ENCODE data around the gene MRPL9. TPM values are rescaled to one million over a fixed set of nuclear protein-coding genes. Genes with fewer than 3 reads are reported as not detected.

Gene MRPL9
- total and polyA plus RNA-seq, 2 experiments from 2014 or later: 89.0 to 126 TPM

- DNase-seq (ENCODE audit: low spot score): peak; percentile 72
- Histone ChIP-seq H4K20me1 (replicated peaks; ENCODE audit: insufficient read depth) (no peaks in the 10 kb centered on the region), H3K27ac (ENCODE audit: low read depth) (no peak overlapping the region), H3K4me1 (ENCODE audit: insufficient read depth) (peaks cover 24% of the 10 kb centered on the region), H3K36me3 (ENCODE audit: insufficient read depth) (no peaks in the 10 kb centered on the region), H3K9me2 (ENCODE audit: insufficient read depth) (no peaks in the 10 kb centered on the region), H3K4me2 (peak overlapping the region; percentile 67), H3F3A (replicated peaks; ENCODE audit: low read depth) (0 out of 2 replicates have a peak, but pooled peaks cover 3% of the 10 kb centered on the region), H3K4me3 (peak overlapping the region; percentile 45), H2AFZ (peak overlapping the region; percentile 91), H3K27me3 (ENCODE audit: insufficient read depth) (peaks cover 3% of the 10 kb centered on the region), H3K79me2 (replicated peaks; ENCODE audit: insufficient read depth) (no peaks in the 10 kb centered on the region)
- Mint-ChIP-seq H3K9me3 (no peaks in the 10 kb centered on the region), H3K27me3 (ENCODE audit: insufficient read depth, low read depth, poor library complexity) (peaks cover 12% of the 10 kb centered on the region), H3K36me3 (ENCODE audit: low read depth) (no peaks in the 10 kb centered on the region), H3K4me1 (peaks cover 37% of the 10 kb centered on the region), H3K27ac (no peak overlapping the region), H3K4me3 (peak overlapping the region; percentile 41)
- ATAC-seq: peak; percentile 80
- TF ChIP-seq ZNF114 (CRISPR knock-in tag; IDR thresholded peaks at IDR 0.05) (no peak), ZNF331 (CRISPR knock-in tag; IDR thresholded peaks at IDR 0.05; ENCODE audit: low read depth) (no peak), REST (IDR thresholded peaks at IDR 0.05; ENCODE audit: unreplicated experiment) (no peak), EZH2 (IDR thresholded peaks at IDR 0.05; ENCODE audit: low read depth, unreplicated experiment) (no peak), POLR2AphosphoS5 (IDR thresholded peaks at IDR 0.05; ENCODE audit: low read depth) (no peak), STAT1 (IDR thresholded peaks at IDR 0.05; ENCODE audit: unreplicated experiment) (no peak), JUNB (IDR thresholded peaks at IDR 0.05; ENCODE audit: unreplicated experiment) (no peak), EZH2phosphoT487 (IDR thresholded peaks at IDR 0.05; ENCODE audit: unreplicated experiment) (no peak), NANOG (IDR thresholded peaks at IDR 0.05; ENCODE audit: borderline replicate concordance) (no peak), CREB1 (CRISPR knock-in tag; IDR thresholded peaks at IDR 0.05; ENCODE audit: low read depth) (no peak)
- TF ChIP-seq, protein P1, sequence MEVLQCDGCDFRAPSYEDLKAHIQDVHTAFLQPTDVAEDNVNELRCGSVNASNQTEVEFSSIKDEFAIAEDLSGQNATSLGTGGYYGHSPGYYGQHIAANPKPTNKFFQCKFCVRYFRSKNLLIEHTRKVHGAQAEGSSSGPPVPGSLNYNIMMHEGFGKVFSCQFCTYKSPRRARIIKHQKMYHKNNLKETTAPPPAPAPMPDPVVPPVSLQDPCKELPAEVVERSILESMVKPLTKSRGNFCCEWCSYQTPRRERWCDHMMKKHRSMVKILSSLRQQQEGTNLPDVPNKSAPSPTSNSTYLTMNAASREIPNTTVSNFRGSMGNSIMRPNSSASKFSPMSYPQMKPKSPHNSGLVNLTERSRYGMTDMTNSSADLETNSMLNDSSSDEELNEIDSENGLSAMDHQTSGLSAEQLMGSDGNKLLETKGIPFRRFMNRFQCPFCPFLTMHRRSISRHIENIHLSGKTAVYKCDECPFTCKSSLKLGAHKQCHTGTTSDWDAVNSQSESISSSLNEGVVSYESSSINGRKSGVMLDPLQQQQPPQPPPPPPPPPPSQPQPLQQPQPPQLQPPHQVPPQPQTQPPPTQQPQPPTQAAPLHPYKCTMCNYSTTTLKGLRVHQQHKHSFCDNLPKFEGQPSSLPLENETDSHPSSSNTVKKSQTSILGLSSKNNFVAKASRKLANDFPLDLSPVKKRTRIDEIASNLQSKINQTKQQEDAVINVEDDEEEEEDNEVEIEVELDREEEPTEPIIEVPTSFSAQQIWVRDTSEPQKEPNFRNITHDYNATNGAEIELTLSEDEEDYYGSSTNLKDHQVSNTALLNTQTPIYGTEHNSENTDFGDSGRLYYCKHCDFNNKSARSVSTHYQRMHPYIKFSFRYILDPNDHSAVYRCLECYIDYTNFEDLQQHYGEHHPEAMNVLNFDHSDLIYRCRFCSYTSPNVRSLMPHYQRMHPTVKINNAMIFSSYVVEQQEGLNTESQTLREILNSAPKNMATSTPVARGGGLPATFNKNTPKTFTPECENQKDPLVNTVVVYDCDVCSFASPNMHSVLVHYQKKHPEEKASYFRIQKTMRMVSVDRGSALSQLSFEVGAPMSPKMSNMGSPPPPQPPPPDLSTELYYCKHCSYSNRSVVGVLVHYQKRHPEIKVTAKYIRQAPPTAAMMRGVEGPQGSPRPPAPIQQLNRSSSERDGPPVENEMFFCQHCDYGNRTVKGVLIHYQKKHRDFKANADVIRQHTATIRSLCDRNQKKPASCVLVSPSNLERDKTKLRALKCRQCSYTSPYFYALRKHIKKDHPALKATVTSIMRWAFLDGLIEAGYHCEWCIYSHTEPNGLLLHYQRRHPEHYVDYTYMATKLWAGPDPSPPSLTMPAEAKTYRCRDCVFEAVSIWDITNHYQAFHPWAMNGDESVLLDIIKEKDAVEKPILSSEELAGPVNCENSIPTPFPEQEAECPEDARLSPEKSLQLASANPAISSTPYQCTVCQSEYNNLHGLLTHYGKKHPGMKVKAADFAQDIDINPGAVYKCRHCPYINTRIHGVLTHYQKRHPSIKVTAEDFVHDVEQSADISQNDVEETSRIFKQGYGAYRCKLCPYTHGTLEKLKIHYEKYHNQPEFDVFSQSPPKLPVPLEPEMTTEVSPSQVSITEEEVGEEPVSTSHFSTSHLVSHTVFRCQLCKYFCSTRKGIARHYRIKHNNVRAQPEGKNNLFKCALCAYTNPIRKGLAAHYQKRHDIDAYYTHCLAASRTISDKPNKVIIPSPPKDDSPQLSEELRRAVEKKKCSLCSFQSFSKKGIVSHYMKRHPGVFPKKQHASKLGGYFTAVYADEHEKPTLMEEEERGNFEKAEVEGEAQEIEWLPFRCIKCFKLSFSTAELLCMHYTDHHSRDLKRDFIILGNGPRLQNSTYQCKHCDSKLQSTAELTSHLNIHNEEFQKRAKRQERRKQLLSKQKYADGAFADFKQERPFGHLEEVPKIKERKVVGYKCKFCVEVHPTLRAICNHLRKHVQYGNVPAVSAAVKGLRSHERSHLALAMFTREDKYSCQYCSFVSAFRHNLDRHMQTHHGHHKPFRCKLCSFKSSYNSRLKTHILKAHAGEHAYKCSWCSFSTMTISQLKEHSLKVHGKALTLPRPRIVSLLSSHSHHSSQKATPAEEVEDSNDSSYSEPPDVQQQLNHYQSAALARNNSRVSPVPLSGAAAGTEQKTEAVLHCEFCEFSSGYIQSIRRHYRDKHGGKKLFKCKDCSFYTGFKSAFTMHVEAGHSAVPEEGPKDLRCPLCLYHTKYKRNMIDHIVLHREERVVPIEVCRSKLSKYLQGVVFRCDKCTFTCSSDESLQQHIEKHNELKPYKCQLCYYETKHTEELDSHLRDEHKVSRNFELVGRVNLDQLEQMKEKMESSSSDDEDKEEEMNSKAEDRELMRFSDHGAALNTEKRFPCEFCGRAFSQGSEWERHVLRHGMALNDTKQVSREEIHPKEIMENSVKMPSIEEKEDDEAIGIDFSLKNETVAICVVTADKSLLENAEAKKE (CRISPR knock-in tag; IDR thresholded peaks at IDR 0.05): no peak
- TF ChIP-seq, protein P2, sequence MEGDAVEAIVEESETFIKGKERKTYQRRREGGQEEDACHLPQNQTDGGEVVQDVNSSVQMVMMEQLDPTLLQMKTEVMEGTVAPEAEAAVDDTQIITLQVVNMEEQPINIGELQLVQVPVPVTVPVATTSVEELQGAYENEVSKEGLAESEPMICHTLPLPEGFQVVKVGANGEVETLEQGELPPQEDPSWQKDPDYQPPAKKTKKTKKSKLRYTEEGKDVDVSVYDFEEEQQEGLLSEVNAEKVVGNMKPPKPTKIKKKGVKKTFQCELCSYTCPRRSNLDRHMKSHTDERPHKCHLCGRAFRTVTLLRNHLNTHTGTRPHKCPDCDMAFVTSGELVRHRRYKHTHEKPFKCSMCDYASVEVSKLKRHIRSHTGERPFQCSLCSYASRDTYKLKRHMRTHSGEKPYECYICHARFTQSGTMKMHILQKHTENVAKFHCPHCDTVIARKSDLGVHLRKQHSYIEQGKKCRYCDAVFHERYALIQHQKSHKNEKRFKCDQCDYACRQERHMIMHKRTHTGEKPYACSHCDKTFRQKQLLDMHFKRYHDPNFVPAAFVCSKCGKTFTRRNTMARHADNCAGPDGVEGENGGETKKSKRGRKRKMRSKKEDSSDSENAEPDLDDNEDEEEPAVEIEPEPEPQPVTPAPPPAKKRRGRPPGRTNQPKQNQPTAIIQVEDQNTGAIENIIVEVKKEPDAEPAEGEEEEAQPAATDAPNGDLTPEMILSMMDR (conservative IDR thresholded peaks at IDR 0.05; ENCODE audit: low read depth in 2 of 2): no peak
- TF ChIP-seq, protein P3, sequence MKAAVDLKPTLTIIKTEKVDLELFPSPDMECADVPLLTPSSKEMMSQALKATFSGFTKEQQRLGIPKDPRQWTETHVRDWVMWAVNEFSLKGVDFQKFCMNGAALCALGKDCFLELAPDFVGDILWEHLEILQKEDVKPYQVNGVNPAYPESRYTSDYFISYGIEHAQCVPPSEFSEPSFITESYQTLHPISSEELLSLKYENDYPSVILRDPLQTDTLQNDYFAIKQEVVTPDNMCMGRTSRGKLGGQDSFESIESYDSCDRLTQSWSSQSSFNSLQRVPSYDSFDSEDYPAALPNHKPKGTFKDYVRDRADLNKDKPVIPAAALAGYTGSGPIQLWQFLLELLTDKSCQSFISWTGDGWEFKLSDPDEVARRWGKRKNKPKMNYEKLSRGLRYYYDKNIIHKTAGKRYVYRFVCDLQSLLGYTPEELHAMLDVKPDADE (IDR thresholded peaks at IDR 0.05): no peak
Observed at GRCh38 chr1:151728151-151729054, 34.9 kb downstream of the MRPL9 start.
